Parathyroid adenoma (tissue), 2 donors: ENCODE data around the gene REPIN1.

Experiments
- H2AFZ ChIP-seq: fragments of 300-600 bp; sonication (generic); one replicate; pipeline ENCODE4 v1.7.0; 2017; ENCODE audit warnings: antibody characterized with exemption, mild to moderate bottlenecking
- H3K27ac ChIP-seq: fragments of 300-600 bp; sonication (generic); one replicate; pipeline ENCODE4 v1.7.0; 2017
- H3K27me3 ChIP-seq: fragments of 300-600 bp; sonication (generic); one replicate; pipeline ENCODE4 v1.7.0; 2017; ENCODE audit warnings: low read length; ENCODE audit not compliant: control insufficient read depth, insufficient read depth
- H3K36me3 ChIP-seq: fragments of 300-600 bp; sonication (generic); one replicate; pipeline ENCODE4 v1.7.0; 2017; ENCODE audit warnings: low read length; ENCODE audit not compliant: control insufficient read depth, insufficient read depth
- H3K4me1 ChIP-seq: fragments of 300-600 bp; sonication (generic); one replicate; pipeline ENCODE4 v1.7.0; 2017; ENCODE audit warnings: control low read depth
- H3K4me2 ChIP-seq: fragments of 300-600 bp; sonication (generic); one replicate; pipeline ENCODE4 v1.7.0; 2017; ENCODE audit warnings: low read length
- H3K4me3 ChIP-seq: fragments of 300-600 bp; sonication (generic); one replicate; pipeline ENCODE4 v1.7.0; 2017; ENCODE audit warnings: low read depth, low read length
- H3K79me2 ChIP-seq: fragments of 300-600 bp; sonication (generic); one replicate; pipeline ENCODE4 v1.7.0; 2017; ENCODE audit warnings: control low read depth
- H3K9ac ChIP-seq: fragments of 300-600 bp; sonication (generic); one replicate; pipeline ENCODE4 v1.7.0; 2017; ENCODE audit warnings: mild to moderate bottlenecking
- H3K9me3 ChIP-seq: fragments of 300-600 bp; sonication (generic); one replicate; pipeline ENCODE4 v1.7.0; 2017; ENCODE audit warnings: low read length; ENCODE audit not compliant: control insufficient read depth
- CTCF ChIP-seq: fragments of 300-600 bp; sonication (generic); IDR thresholded peaks from one replicate; pipeline ENCODE4 v1.7.0; 2017; ENCODE audit warnings: antibody characterized with exemption, mild to moderate bottlenecking
- donor health status: primary hyperparathyroidism.

The REPIN1 gene

GRCh38 chr7:150357771-150358427 is 10.7 kb upstream of the REPIN1 start:
- Histone ChIP-seq H3K4me3 (no peak overlapping the region), H3K4me2 (no peak overlapping the region), H3K79me2 (no peaks in the 10 kb centered on the region), H3K27me3 (no peaks in the 10 kb centered on the region), H2AFZ (no peak overlapping the region), H3K9me3 (no peaks in the 10 kb centered on the region), H3K36me3 (no peaks in the 10 kb centered on the region), H3K27ac (no peak overlapping the region), H3K4me1 (no peaks in the 10 kb centered on the region), H3K9ac (no peak overlapping the region)
- no peak for TF ChIP-seq CTCF

- Histone ChIP-seq H3K4me1 (no peaks in the 10 kb centered on the region), H3K79me2 (no peaks in the 10 kb centered on the region), H3K9ac (no peak overlapping the region), H3K27ac (no peak overlapping the region), H3K36me3 (no peaks in the 10 kb centered on the region), H3K27me3 (no peaks in the 10 kb centered on the region), H2AFZ (no peak overlapping the region), H3K4me3 (no peak overlapping the region), H3K4me2 (no peak overlapping the region), H3K9me3 (no peaks in the 10 kb centered on the region)
- no peak for TF ChIP-seq CTCF
These were observed 10.2 kb upstream of the REPIN1 start for GRCh38 chr7:150358433-150358832.

- no peak overlapping the region for H2AFZ ChIP-seq
- H3K9ac ChIP-seq, result no peak overlapping the region
- H3K36me3 ChIP-seq, result no peaks in the 10 kb centered on the region
- no peaks in the 10 kb centered on the region for H3K4me1 ChIP-seq
- H3K4me3 ChIP-seq, result no peak overlapping the region
- H3K27me3 ChIP-seq, result no peaks in the 10 kb centered on the region
- no peak overlapping the region for H3K4me2 ChIP-seq
- no peaks in the 10 kb centered on the region for H3K79me2 ChIP-seq
- H3K9me3 ChIP-seq, result no peaks in the 10 kb centered on the region
- TF ChIP-seq CTCF, result no peak
- no peak overlapping the region for H3K27ac ChIP-seq
These were observed 9.5 kb upstream of the REPIN1 start for GRCh38 chr7:150358988-150359621.

- Histone ChIP-seq H3K27ac (no peak overlapping the region), H3K4me3 (no peak overlapping the region), H3K4me1 (no peaks in the 10 kb centered on the region), H3K36me3 (no peaks in the 10 kb centered on the region), H3K79me2 (no peaks in the 10 kb centered on the region), H2AFZ (no peak overlapping the region), H3K9ac (no peak overlapping the region), H3K27me3 (no peaks in the 10 kb centered on the region), H3K9me3 (no peaks in the 10 kb centered on the region), H3K4me2 (no peak overlapping the region)
- no peak for TF ChIP-seq CTCF
These were observed 8.8 kb upstream of the REPIN1 start for GRCh38 chr7:150359622-150360362.
